GM23338 (cell line): ENCODE results near the gene M1AP. TPM values are rescaled to one million over a fixed set of nuclear protein-coding genes. Genes with fewer than 3 reads are reported as not detected.
A peak's percentile ranks its signal among the peaks of the same experiment; 100 is the strongest.
"Not testable (repeated sequence)": the region's sequence is repeated elsewhere in the genome, so short reads cannot be mapped to it uniquely, and the experiment has no call there.

Experiments
- ATAC-seq: fragments of 200-7000 bp; cut with Tn5 transposase; 3 replicates; pipeline ENCODE4 v1.9.1; 2020
- DNase-seq: peaks from one replicate; pipeline ENCODE4 v3.0.0-alpha.2; 2015; ENCODE audit warnings: low spot score
- H2AFZ ChIP-seq: fragments of 200-600 bp; sonication (generic); 2 replicates; pipeline ENCODE4 v1.8.0; 2016; ENCODE audit warnings: antibody characterized with exemption, mild to moderate bottlenecking, moderate library complexity
- H3F3A ChIP-seq: fragments of 200-600 bp; sonication (generic); replicated peaks from 2 replicates; pipeline ENCODE4 v1.8.0; 2017; ENCODE audit warnings: antibody characterized with exemption, mixed run types, low read depth
- H3K27ac ChIP-seq: fragments of 200-600 bp; sonication (generic); 2 replicates; pipeline ENCODE4 v1.6.1; 2016; ENCODE audit warnings: low read depth
- H3K27me3 ChIP-seq: fragments of 200-600 bp; sonication (generic); 2 replicates; pipeline ENCODE4 v1.8.0; 2016; ENCODE audit warnings: mild to moderate bottlenecking, mixed run types, moderate library complexity; ENCODE audit not compliant: insufficient read depth
- H3K36me3 ChIP-seq: fragments of 200-600 bp; sonication (generic); 2 replicates; pipeline ENCODE4 v1.8.0; 2016; ENCODE audit warnings: mild to moderate bottlenecking; ENCODE audit not compliant: insufficient read depth
- H3K4me1 ChIP-seq: fragments of 200-600 bp; sonication (generic); 2 replicates; pipeline ENCODE4 v1.8.0; 2016; ENCODE audit warnings: mild to moderate bottlenecking, moderate library complexity; ENCODE audit not compliant: insufficient read depth
- H3K4me2 ChIP-seq: fragments of 200-600 bp; sonication (generic); 2 replicates; pipeline ENCODE4 v1.7.1; 2017; ENCODE audit warnings: mixed run types
- H3K4me3 ChIP-seq: fragments of 200-600 bp; sonication (generic); 2 replicates; pipeline ENCODE4 v1.6.1; 2016; ENCODE audit warnings: mixed run types
- H3K79me2 ChIP-seq: fragments of 200-600 bp; sonication (generic); replicated peaks from 2 replicates; pipeline ENCODE4 v1.8.0; 2017; ENCODE audit warnings: mild to moderate bottlenecking; ENCODE audit not compliant: insufficient read depth
- H3K9me2 ChIP-seq: fragments of 200-600 bp; sonication (generic); 2 replicates; pipeline ENCODE4 v1.8.0; 2017; ENCODE audit not compliant: insufficient read depth
- H4K20me1 ChIP-seq: fragments of 200-600 bp; sonication (generic); replicated peaks from 2 replicates; pipeline ENCODE4 v1.8.0; 2017; ENCODE audit warnings: mild to moderate bottlenecking; ENCODE audit not compliant: insufficient read depth
- H3K27ac Mint-ChIP-seq: 2 replicates; pipeline ENCODE4 v1.8.0; 2020; ENCODE audit warnings: inconsistent platforms, mild to moderate bottlenecking, moderate library complexity, mixed read lengths
- H3K27me3 Mint-ChIP-seq: 3 replicates; pipeline ENCODE4 v1.8.0; 2022; ENCODE audit warnings: low read depth, mild to moderate bottlenecking, moderate library complexity, mixed read lengths, inconsistent platforms; ENCODE audit not compliant: insufficient read depth, poor library complexity
- H3K36me3 Mint-ChIP-seq: 3 replicates; pipeline ENCODE4 v1.8.0; 2021; ENCODE audit warnings: low read depth, mild to moderate bottlenecking, inconsistent platforms, moderate library complexity, mixed read lengths
- H3K4me1 Mint-ChIP-seq: 3 replicates; pipeline ENCODE4 v1.8.0; 2020; ENCODE audit warnings: mild to moderate bottlenecking, inconsistent platforms, mixed read lengths
- H3K4me3 Mint-ChIP-seq: 3 replicates; pipeline ENCODE4 v1.8.0; 2021; ENCODE audit warnings: moderate library complexity, mild to moderate bottlenecking, inconsistent platforms, mixed read lengths
- H3K9me3 Mint-ChIP-seq: 3 replicates; pipeline ENCODE4 v1.8.0; 2020; ENCODE audit warnings: moderate library complexity, mild to moderate bottlenecking, inconsistent platforms, mixed read lengths
- CTCF ChIP-seq, 2 experiments: fragments of 200-600 bp in 1 of 2; sonication (generic) in 1 of 2; conservative IDR thresholded peaks; 2 replicates each; pipeline versions ENCODE4 v1.5.1 to v1.6.1; 2016 to 2017; ENCODE audit warnings: antibody characterized with exemption in 2 of 2, low read depth in 2 of 2, mild to moderate bottlenecking in 2 of 2, moderate library complexity in 1 of 2
- ETS1 ChIP-seq: IDR thresholded peaks from 2 replicates; pipeline ENCODE4 v1.6.1; 2016; ENCODE audit warnings: antibody characterized with exemption
- ZNF462 ChIP-seq: fragments of 250-450 bp; sonication (Bioruptor Pico); IDR thresholded peaks from 2 replicates; pipeline ENCODE4 v1.5.0; 2020; ENCODE audit warnings: mild to moderate bottlenecking, moderate library complexity
- polyA plus RNA-seq: library from polyadenylated mRNA; unstranded; fragments of >200 nt; fragmentation: Nextera tagmentation; extraction: Ambion mirVana; gene quantifications from 2 replicates; pipeline ENCODE4 v1.2.1, GENCODE V29; 2016
- total RNA-seq: library from RNA; depleted of rRNA; stranded (reverse); fragments of >200 nt; shearing (Covaris generic); gene quantifications from 2 replicates; pipeline ENCODE4 v1.2.3, GENCODE V29; 2014

The M1AP gene
- total and polyA plus RNA-seq, 2 experiments from 2014 or later: 5.1 to 12.1 TPM

GRCh38 chr2:74632209-74632938 is 15.8 kb downstream of the M1AP start:
- H2AFZ ChIP-seq: peak overlapping the region; percentile 63; the same call in 1 of the 2 replicates
- H4K20me1 ChIP-seq: no peaks in the 10 kb centered on the region
- no peaks in the 10 kb centered on the region for H3K27me3 ChIP-seq
- peak; percentile 86 for DNase-seq
- no peak overlapping the region for H3K4me3 Mint-ChIP-seq
- TF ChIP-seq ETS1 (no peak), ZNF462 (CRISPR knock-in tag) (0 out of 2 replicates have a peak, but pooled peaks have one; percentile 41), CTCF (conservative IDR thresholded peaks at IDR 0.05; ENCODE audit: low read depth in 2 of 2) (peak in 1 of 2 experiments; percentile 41; a peak in 2 of 4 replicates)
- no peaks in the 10 kb centered on the region for H3K9me2 ChIP-seq
- H3F3A ChIP-seq: no peaks in the 10 kb centered on the region
- H3K9me3 Mint-ChIP-seq: no peaks in the 10 kb centered on the region
- H3K4me1 Mint-ChIP-seq: peaks cover 17% of the 10 kb centered on the region
- no peaks in the 10 kb centered on the region for H3K36me3 Mint-ChIP-seq
- no peaks in the 10 kb centered on the region for H3K27me3 Mint-ChIP-seq
- H3K36me3 ChIP-seq: no peaks in the 10 kb centered on the region
- ATAC-seq: peak; percentile 98
- H3K27ac ChIP-seq: no peak overlapping the region
- no peak overlapping the region for H3K4me3 ChIP-seq
- H3K4me2 ChIP-seq: peak overlapping the region; percentile 3
- H3K27ac Mint-ChIP-seq: no peak overlapping the region
- peaks cover 10% of the 10 kb centered on the region for H3K4me1 ChIP-seq
- no peaks in the 10 kb centered on the region for H3K79me2 ChIP-seq

- H3K4me2 ChIP-seq, H3K4me3 Mint-ChIP-seq, ATAC-seq, H3K4me3 ChIP-seq, H3K4me1 ChIP-seq, H3K27me3 ChIP-seq, H3K27ac Mint-ChIP-seq, DNase-seq, H3K9me2 ChIP-seq, H2AFZ ChIP-seq, H3K27me3 Mint-ChIP-seq, H3K27ac ChIP-seq, H3K36me3 ChIP-seq, H3K79me2 ChIP-seq, H3F3A ChIP-seq, H3K36me3 Mint-ChIP-seq, H3K9me3 Mint-ChIP-seq, H4K20me1 ChIP-seq: not testable (repeated sequence)
- peaks cover 21% of the 10 kb centered on the region for H3K4me1 Mint-ChIP-seq
These were observed 17.7 kb downstream of the M1AP start for GRCh38 chr2:74630454-74630853.
